T-helper 17 cell (primary cell): Measurements from ENCODE around the gene BMAL1. TPM values are rescaled to one million over a fixed set of nuclear protein-coding genes. Genes with fewer than 3 reads are reported as not detected.

Experiments used
- ATAC-seq: fragments of 150-1000 bp; cut with Tn5 transposase; 2 replicates; pipeline ENCODE4 v1.10.0; 2021; ENCODE audit warnings: mild to moderate bottlenecking, moderate library complexity
- DNase-seq, 3 donors: peaks; one replicate each; pipeline versions ENCODE4 v3.0.0 to v3.0.0-alpha.2; 2020 to 2021
- H3K9me3 ChIP-seq: one replicate; pipeline ENCODE4 v1.7.0; 2013; ENCODE audit warnings: low read length, mild to moderate bottlenecking; ENCODE audit not compliant: control insufficient read depth, poor library complexity, severe bottlenecking
- H3K27ac Mint-ChIP-seq: one replicate; pipeline ENCODE4 v1.8.0; 2022; ENCODE audit warnings: mild to moderate bottlenecking, moderate library complexity, mixed read lengths
- H3K27me3 Mint-ChIP-seq: one replicate; pipeline ENCODE4 v1.8.0; 2022; ENCODE audit warnings: mixed read lengths
- H3K36me3 Mint-ChIP-seq: one replicate; pipeline ENCODE4 v1.8.0; 2022; ENCODE audit warnings: low read depth, mixed read lengths
- H3K4me1 Mint-ChIP-seq: one replicate; pipeline ENCODE4 v1.8.0; 2022; ENCODE audit warnings: mild to moderate bottlenecking, mixed read lengths
- H3K4me3 Mint-ChIP-seq: one replicate; pipeline ENCODE4 v1.8.0; 2022; ENCODE audit warnings: mild to moderate bottlenecking, moderate library complexity, mixed read lengths
- total RNA-seq, 4 donors: library from RNA in 2 of 4; stranded (reverse) in 2 of 4; gene quantifications; one replicate each; pipeline ENCODE4 v1.2.3 and lab custom pipeline; 2022 to 2026

Gene BMAL1
- total RNA-seq, 2 donors from 2014 or later: 143 to 144 TPM

- H3K9me3 ChIP-seq: no peaks in the 10 kb centered on the region
- no peak for ATAC-seq
- DNase-seq: no peak
- Mint-ChIP-seq H3K36me3 (no peaks in the 10 kb centered on the region), H3K4me1 (peaks cover 73% of the 10 kb centered on the region), H3K4me3 (no peak overlapping the region), H3K27ac (no peak overlapping the region), H3K27me3 (no peaks in the 10 kb centered on the region)
Measured at GRCh38 chr11:13336246-13336878, 58.8 kb downstream of the BMAL1 start.

- Mint-ChIP-seq H3K36me3 (no peaks in the 10 kb centered on the region), H3K4me1 (peaks cover 66% of the 10 kb centered on the region)
- no peak for ATAC-seq
Measured at GRCh38 chr11:13338019-13338426, 60.4 kb downstream of the BMAL1 start.

GRCh38 chr11:13338427-13339069 is 61.0 kb downstream of the BMAL1 start:
- no peaks in the 10 kb centered on the region for H3K9me3 ChIP-seq
- Mint-ChIP-seq H3K36me3 (no peaks in the 10 kb centered on the region), H3K4me1 (peaks cover 62% of the 10 kb centered on the region), H3K27ac (peak overlapping the region; percentile 94), H3K4me3 (peak overlapping the region; percentile 87), H3K27me3 (no peaks in the 10 kb centered on the region)
- ATAC-seq: peak; percentile 3
- no peak for DNase-seq

More at GRCh38 chr11:13338019-13338426, 60.4 kb downstream of the BMAL1 start:
- DNase-seq: no peak
- H3K9me3 ChIP-seq: no peaks in the 10 kb centered on the region
- H3K27me3 Mint-ChIP-seq: no peaks in the 10 kb centered on the region
- peak overlapping the region; percentile 94 for H3K27ac Mint-ChIP-seq
- H3K4me3 Mint-ChIP-seq: peak overlapping the region; percentile 59

GRCh38 chr11:13339195-13340153 is 61.9 kb downstream of the BMAL1 start:
- H3K4me1 Mint-ChIP-seq: peaks cover 62% of the 10 kb centered on the region
- no peaks in the 10 kb centered on the region for H3K27me3 Mint-ChIP-seq
- peak overlapping the region; percentile 94 for H3K27ac Mint-ChIP-seq
- ATAC-seq: peak; percentile 61
- peak overlapping the region; percentile 87 for H3K4me3 Mint-ChIP-seq
- DNase-seq: no peak
- H3K9me3 ChIP-seq: no peaks in the 10 kb centered on the region
- peaks cover 3% of the 10 kb centered on the region for H3K36me3 Mint-ChIP-seq

- Mint-ChIP-seq H3K27me3 (no peaks in the 10 kb centered on the region), H3K36me3 (peaks cover 6% of the 10 kb centered on the region), H3K4me1 (peaks cover 64% of the 10 kb centered on the region), H3K27ac (peak overlapping the region; percentile 94), H3K4me3 (peak overlapping the region; percentile 71)
- no peaks in the 10 kb centered on the region for H3K9me3 ChIP-seq
- DNase-seq (no peak), ATAC-seq (no peak)
Measured at GRCh38 chr11:13341026-13341425, 63.4 kb downstream of the BMAL1 start.

- Mint-ChIP-seq H3K27me3 (no peaks in the 10 kb centered on the region), H3K36me3 (peaks cover 6% of the 10 kb centered on the region), H3K4me1 (peaks cover 70% of the 10 kb centered on the region), H3K27ac (peak overlapping the region; percentile 94), H3K4me3 (peak overlapping the region; percentile 15)
- no peak for ATAC-seq
- no peaks in the 10 kb centered on the region for H3K9me3 ChIP-seq
- DNase-seq: no peak
Measured at GRCh38 chr11:13343067-13343466, 65.5 kb downstream of the BMAL1 start.

- peak; percentile 37 to 70 (median 44) for DNase-seq
- peaks cover 8% of the 10 kb centered on the region for H3K36me3 Mint-ChIP-seq
- peaks cover 65% of the 10 kb centered on the region for H3K4me1 Mint-ChIP-seq
- H3K9me3 ChIP-seq: no peaks in the 10 kb centered on the region
- H3K27me3 Mint-ChIP-seq: no peaks in the 10 kb centered on the region
- peak overlapping the region; percentile 33 for H3K4me3 Mint-ChIP-seq
- peak; percentile 68 for ATAC-seq
- H3K27ac Mint-ChIP-seq: peak overlapping the region; percentile 87
Measured at GRCh38 chr11:13343931-13344717, 66.5 kb downstream of the BMAL1 start.

GRCh38 chr11:13344818-13345217 is 67.2 kb downstream of the BMAL1 start:
- ATAC-seq (no peak), DNase-seq (no peak)
- Mint-ChIP-seq H3K27me3 (no peaks in the 10 kb centered on the region), H3K27ac (peak overlapping the region; percentile 87), H3K4me1 (peaks cover 62% of the 10 kb centered on the region), H3K36me3 (peaks cover 8% of the 10 kb centered on the region), H3K4me3 (no peak overlapping the region)
- H3K9me3 ChIP-seq: no peaks in the 10 kb centered on the region

GRCh38 chr11:13346470-13346869 is 68.9 kb downstream of the BMAL1 start:
- no peak overlapping the region for H3K4me3 Mint-ChIP-seq
- H3K36me3 Mint-ChIP-seq: peaks cover 15% of the 10 kb centered on the region
- H3K9me3 ChIP-seq: no peaks in the 10 kb centered on the region
- no peaks in the 10 kb centered on the region for H3K27me3 Mint-ChIP-seq
- H3K27ac Mint-ChIP-seq: peak overlapping the region; percentile 87
- DNase-seq (no peak), ATAC-seq (no peak)
- H3K4me1 Mint-ChIP-seq: peaks cover 54% of the 10 kb centered on the region

GRCh38 chr11:13347901-13348300 is 70.3 kb downstream of the BMAL1 start:
- DNase-seq: no peak
- no peak for ATAC-seq
- peaks cover 21% of the 10 kb centered on the region for H3K36me3 Mint-ChIP-seq
- no peaks in the 10 kb centered on the region for H3K9me3 ChIP-seq
- H3K27me3 Mint-ChIP-seq: no peaks in the 10 kb centered on the region
- H3K4me3 Mint-ChIP-seq: peak overlapping the region; percentile 70
- H3K4me1 Mint-ChIP-seq: peaks cover 54% of the 10 kb centered on the region
- H3K27ac Mint-ChIP-seq: peak overlapping the region; percentile 95

- H3K4me1 Mint-ChIP-seq: peaks cover 54% of the 10 kb centered on the region
Measured at GRCh38 chr11:13348305-13348704, 70.7 kb downstream of the BMAL1 start.

GRCh38 chr11:13349046-13349445 is 71.5 kb downstream of the BMAL1 start:
- peaks cover 20% of the 10 kb centered on the region for H3K36me3 Mint-ChIP-seq
- H3K27ac Mint-ChIP-seq: peak overlapping the region; percentile 95
- no peak for DNase-seq
- H3K27me3 Mint-ChIP-seq: no peaks in the 10 kb centered on the region
- peaks cover 49% of the 10 kb centered on the region for H3K4me1 Mint-ChIP-seq
- no peaks in the 10 kb centered on the region for H3K9me3 ChIP-seq
- H3K4me3 Mint-ChIP-seq: no peak overlapping the region
- ATAC-seq: no peak

More at GRCh38 chr11:13348305-13348704, 70.7 kb downstream of the BMAL1 start:
- ATAC-seq (peak; percentile 35), DNase-seq (no peak)
- Mint-ChIP-seq H3K27me3 (no peaks in the 10 kb centered on the region), H3K4me3 (peak overlapping the region; percentile 70), H3K36me3 (peaks cover 21% of the 10 kb centered on the region), H3K27ac (peak overlapping the region; percentile 95)
- no peaks in the 10 kb centered on the region for H3K9me3 ChIP-seq
